Stimulated activated CD4-positive, alpha-beta T cell treated with anti-CD3 and anti-CD28 coated beads, Interleukin-2, amount 100 ng/mL, for 4 hours (primary cell): ENCODE data around the gene PRR15.

Source experiments
- DNase-seq: peaks from one replicate; pipeline ENCODE4 v3.0.0-alpha.2; 2020; ENCODE audit warnings: low read depth

Gene PRR15

DNA sequence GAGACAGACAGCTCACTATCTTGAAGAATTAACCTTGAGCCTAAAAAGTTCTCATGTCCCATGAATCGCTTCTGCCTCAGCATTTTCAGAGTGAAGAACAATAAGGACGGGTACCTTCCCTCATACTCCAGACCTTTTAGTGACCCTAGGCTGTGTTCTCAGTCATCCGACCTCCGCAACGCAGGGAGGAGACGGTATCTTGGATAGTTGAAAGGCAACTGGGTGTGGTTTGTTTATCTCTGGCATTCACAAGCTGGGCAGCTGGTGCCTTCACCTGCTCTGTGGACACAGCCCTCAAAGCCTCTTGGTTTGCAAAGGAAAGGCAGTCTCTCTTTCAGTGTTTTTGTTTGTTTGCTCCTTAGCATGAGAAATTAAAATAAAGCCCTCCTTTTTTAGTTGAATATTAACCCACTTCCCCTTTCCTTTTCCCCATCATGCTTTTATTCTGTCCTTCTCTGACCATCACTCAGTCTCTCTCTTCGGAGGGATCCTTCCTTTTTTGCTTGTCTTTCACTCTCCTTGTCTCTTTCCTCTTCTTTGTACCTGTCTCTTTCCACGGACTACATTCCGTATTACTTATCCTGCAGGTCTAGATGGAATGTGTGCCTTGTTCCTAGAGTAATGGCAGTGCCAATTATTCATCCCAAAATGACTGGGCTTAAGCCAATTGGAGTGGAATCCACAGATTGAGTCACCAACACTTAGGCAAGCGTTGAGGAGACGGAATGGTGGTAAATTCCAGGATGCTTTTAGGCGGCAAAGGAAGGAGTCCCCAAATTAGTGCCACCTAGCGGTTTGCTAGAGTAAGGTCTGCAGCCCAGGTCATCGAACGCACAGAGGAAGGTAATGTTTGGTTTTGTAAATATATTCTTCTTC is 45.8 kb downstream of the PRR15 start:
- DNase-seq, result no peak

GRCh38 chr7:29610086-29610485 is 46.5 kb downstream of the PRR15 start:
- DNase-seq, result no peak

- DNase-seq, result no peak
Observed at GRCh38 chr7:29611941-29612544, 48.4 kb downstream of the PRR15 start.

DNA sequence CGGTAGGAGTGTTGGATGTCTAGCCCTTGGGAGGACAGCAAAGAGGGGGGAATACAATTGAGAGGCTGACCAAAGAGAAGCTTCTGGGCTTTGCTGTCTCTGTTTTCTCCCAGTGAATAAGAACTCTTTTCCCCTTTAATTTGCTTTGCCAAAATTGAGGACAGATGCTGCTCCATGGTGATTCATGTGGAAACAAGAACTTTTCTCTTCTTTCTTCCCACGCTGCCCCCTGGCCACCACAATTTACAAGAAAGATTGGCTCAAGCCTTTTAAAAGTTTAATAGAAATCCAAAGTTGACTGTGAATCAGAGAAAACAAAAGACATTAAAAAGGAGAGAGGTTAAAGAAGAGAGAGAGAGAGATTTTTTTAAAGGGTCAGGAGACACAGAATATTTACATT is 49.0 kb downstream of the PRR15 start:
- no peak for DNase-seq

GRCh38 chr7:29613100-29613499 is 49.5 kb downstream of the PRR15 start:
- DNase-seq, result no peak

DNA sequence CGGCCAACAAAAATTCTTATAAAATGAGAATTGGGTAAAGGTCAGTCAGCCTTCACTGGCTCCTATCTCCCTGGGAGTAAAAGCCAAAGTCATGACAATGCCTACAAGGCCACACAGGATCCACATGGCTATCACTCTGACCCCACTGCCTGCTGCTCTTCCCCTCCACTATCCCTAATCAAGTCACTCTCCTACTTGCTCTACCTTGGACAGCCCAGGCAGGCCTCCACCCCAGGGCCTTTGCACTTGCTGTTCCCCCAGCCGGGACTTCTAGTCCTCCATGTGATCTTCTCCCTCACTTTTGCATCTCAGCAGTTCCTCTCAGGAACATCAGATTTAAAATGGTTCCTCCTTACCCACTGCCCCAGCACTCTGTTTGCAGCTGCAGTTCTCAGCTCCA is 50.6 kb downstream of the PRR15 start:
- DNase-seq, result no peak
